ENCODE measurements around the gene RTP5.
"Not testable (repeated sequence)": the region's sequence is repeated elsewhere in the genome, so short reads cannot be mapped to it uniquely, and the experiment has no call there.

Gene RTP5

GRCh38 chr2:241869087-241869961 is at the start of gene RTP5:
Gene RTP5 (plus strand): TSS chr2:241869729. CDS start chr2:241869757, 28 bp downstream.
- H3K9ac ChIP-seq (ENCODE audit: low read length), result no peak within 1 kb of the TSS
- H3K9me3 ChIP-seq (ENCODE audit: low read length), result no peaks in the 10 kb centered on the region
- H3K27me3 ChIP-seq (ENCODE audit: control insufficient read depth in 1 of 2, insufficient read depth in 2 of 2, low read length in 2 of 2), result peaks cover 17 to 44% of the 10 kb centered on the region in 2 donors
- H3K4me3 ChIP-seq (ENCODE audit: low read depth in 1 of 2, low read length in 2 of 2), result no peak within 1 kb of the TSS
- H3K36me3 ChIP-seq (ENCODE audit: insufficient read depth, low read length), result no peaks in the 10 kb centered on the region
- no peaks in the 10 kb centered on the region for H3K4me1 ChIP-seq (ENCODE audit: insufficient read depth, low read length)
- H3K27ac ChIP-seq (ENCODE audit: low read depth, low read length), result no peak within 1 kb of the TSS

- not testable (repeated sequence) for H3K4me1 ChIP-seq (ENCODE audit: insufficient read depth, low read length); H3K27ac ChIP-seq (ENCODE audit: low read depth, low read length); H3K9me3 ChIP-seq (ENCODE audit: low read length); H3K4me3 ChIP-seq (ENCODE audit: low read depth in 1 of 2, low read length in 2 of 2); H3K36me3 ChIP-seq (ENCODE audit: insufficient read depth, low read length); H3K9ac ChIP-seq (ENCODE audit: low read length)
- peaks cover 0 to 17% of the 10 kb centered on the region in 2 donors for H3K27me3 ChIP-seq (ENCODE audit: control insufficient read depth in 1 of 2, insufficient read depth in 2 of 2, low read length in 2 of 2)
Observed at GRCh38 chr2:241819947-241820624, 49.4 kb upstream of the RTP5 start.

- Histone ChIP-seq H3K9ac (ENCODE audit: low read length) (no peak overlapping the region), H3K9me3 (ENCODE audit: low read length) (no peaks in the 10 kb centered on the region), H3K36me3 (ENCODE audit: insufficient read depth, low read length) (no peaks in the 10 kb centered on the region), H3K27ac (ENCODE audit: low read depth, low read length) (no peak overlapping the region), H3K27me3 (ENCODE audit: control insufficient read depth in 1 of 2, insufficient read depth in 2 of 2, low read length in 2 of 2) (peaks cover 0 to 14% of the 10 kb centered on the region in 2 donors), H3K4me3 (ENCODE audit: low read depth in 1 of 2, low read length in 2 of 2) (no peak overlapping the region), H3K4me1 (ENCODE audit: insufficient read depth, low read length) (no peaks in the 10 kb centered on the region)
Observed at GRCh38 chr2:241820625-241821384, 48.7 kb upstream of the RTP5 start.

- no peaks in the 10 kb centered on the region for H3K9me3 ChIP-seq (ENCODE audit: low read length)
- H3K27ac ChIP-seq (ENCODE audit: low read depth, low read length), result no peak overlapping the region
- H3K9ac ChIP-seq (ENCODE audit: low read length), result no peak overlapping the region
- peaks cover 0 to 6% of the 10 kb centered on the region in 2 donors for H3K27me3 ChIP-seq (ENCODE audit: control insufficient read depth in 1 of 2, insufficient read depth in 2 of 2, low read length in 2 of 2)
- H3K4me1 ChIP-seq (ENCODE audit: insufficient read depth, low read length), result no peaks in the 10 kb centered on the region
- no peaks in the 10 kb centered on the region for H3K36me3 ChIP-seq (ENCODE audit: insufficient read depth, low read length)
- H3K4me3 ChIP-seq (ENCODE audit: low read depth in 1 of 2, low read length in 2 of 2), result no peak overlapping the region
Observed at GRCh38 chr2:241821460-241822263, 47.9 kb upstream of the RTP5 start.

GRCh38 chr2:241822264-241822623 is 47.3 kb upstream of the RTP5 start:
- H3K9me3 ChIP-seq (ENCODE audit: low read length), result peaks cover 4% of the 10 kb centered on the region
- H3K27me3 ChIP-seq (ENCODE audit: control insufficient read depth in 1 of 2, insufficient read depth in 2 of 2, low read length in 2 of 2), result no peaks in the 10 kb centered on the region
- H3K9ac ChIP-seq (ENCODE audit: low read length), result no peak overlapping the region
- H3K4me1 ChIP-seq (ENCODE audit: insufficient read depth, low read length), result no peaks in the 10 kb centered on the region
- H3K4me3 ChIP-seq (ENCODE audit: low read depth in 1 of 2, low read length in 2 of 2), result no peak overlapping the region
- H3K27ac ChIP-seq (ENCODE audit: low read depth, low read length), result no peak overlapping the region
- no peaks in the 10 kb centered on the region for H3K36me3 ChIP-seq (ENCODE audit: insufficient read depth, low read length)

- H3K9ac ChIP-seq (ENCODE audit: low read length); H3K9me3 ChIP-seq (ENCODE audit: low read length); H3K36me3 ChIP-seq (ENCODE audit: insufficient read depth, low read length); H3K27me3 ChIP-seq (ENCODE audit: control insufficient read depth in 1 of 2, insufficient read depth in 2 of 2, low read length in 2 of 2); H3K4me1 ChIP-seq (ENCODE audit: insufficient read depth, low read length); H3K27ac ChIP-seq (ENCODE audit: low read depth, low read length); H3K4me3 ChIP-seq (ENCODE audit: low read depth in 1 of 2, low read length in 2 of 2): not testable (repeated sequence)
Observed at GRCh38 chr2:241823531-241824437, 45.7 kb upstream of the RTP5 start.

- Histone ChIP-seq H3K36me3 (ENCODE audit: insufficient read depth, low read length) (no peaks in the 10 kb centered on the region), H3K27ac (ENCODE audit: low read depth, low read length) (no peak overlapping the region), H3K4me3 (ENCODE audit: low read depth in 1 of 2, low read length in 2 of 2) (no peak overlapping the region), H3K9ac (ENCODE audit: low read length) (no peak overlapping the region), H3K9me3 (ENCODE audit: low read length) (peaks cover 7% of the 10 kb centered on the region), H3K4me1 (ENCODE audit: insufficient read depth, low read length) (no peaks in the 10 kb centered on the region), H3K27me3 (ENCODE audit: control insufficient read depth in 1 of 2, insufficient read depth in 2 of 2, low read length in 2 of 2) (no peaks in the 10 kb centered on the region)
Observed at GRCh38 chr2:241827394-241827793, 42.1 kb upstream of the RTP5 start.

- Histone ChIP-seq H3K4me1 (ENCODE audit: insufficient read depth, low read length) (no peaks in the 10 kb centered on the region), H3K36me3 (ENCODE audit: insufficient read depth, low read length) (no peaks in the 10 kb centered on the region), H3K9me3 (ENCODE audit: low read length) (no peaks in the 10 kb centered on the region), H3K27me3 (ENCODE audit: control insufficient read depth in 1 of 2, insufficient read depth in 2 of 2, low read length in 2 of 2) (no peaks in the 10 kb centered on the region), H3K9ac (ENCODE audit: low read length) (no peak overlapping the region), H3K27ac (ENCODE audit: low read depth, low read length) (no peak overlapping the region), H3K4me3 (ENCODE audit: low read depth in 1 of 2, low read length in 2 of 2) (no peak overlapping the region)
Observed at GRCh38 chr2:241833101-241833663, 36.3 kb upstream of the RTP5 start.

- not testable (repeated sequence) for H3K9me3 ChIP-seq (ENCODE audit: low read length); H3K4me3 ChIP-seq (ENCODE audit: low read depth in 1 of 2, low read length in 2 of 2); H3K9ac ChIP-seq (ENCODE audit: low read length); H3K27ac ChIP-seq (ENCODE audit: low read depth, low read length); H3K36me3 ChIP-seq (ENCODE audit: insufficient read depth, low read length); H3K27me3 ChIP-seq (ENCODE audit: control insufficient read depth in 1 of 2, insufficient read depth in 2 of 2, low read length in 2 of 2); H3K4me1 ChIP-seq (ENCODE audit: insufficient read depth, low read length)
Observed at GRCh38 chr2:241833756-241834526, 35.6 kb upstream of the RTP5 start.

All from muscle layer of colon (tissue), 2 donors.